IMR-90 (cell line): Measurements from ENCODE around the gene PKP3. TPM values are rescaled to one million over a fixed set of nuclear protein-coding genes. Genes with fewer than 3 reads are reported as not detected.

Source experiments
- ATAC-seq: fragments of 200-7000 bp; cut with Tn5 transposase; 2 replicates; pipeline ENCODE4 v1.9.1; 2020; ENCODE audit warnings: low read depth, mild to moderate bottlenecking, moderate library complexity
- BruUV-seq: library from RNA; stranded (reverse); fragments of 400-500 nt; replicated peaks from 2 replicates; lab custom pipeline; 2021; lab: Mats Ljungman, UMichigan
- CTCF ChIA-PET: fragments of 300-600 bp; formaldehyde crosslinking; extraction: SDS; loops from one replicate; lab custom pipeline; 2021; ENCODE audit warnings: antibody characterized with exemption; lab: Yijun Ruan, JAX
- POLR2A ChIA-PET: fragments of 300-600 bp; sonication (Branson Sonifier 250); formaldehyde crosslinking; loops from one replicate; lab custom pipeline; 2022; ENCODE audit warnings: antibody characterized with exemption; ENCODE audit not compliant: unreplicated experiment; lab: Charles Lee
- DNase-seq: peaks from one replicate; pipeline ENCODE4 v3.0.0; 2013
- H2AFZ ChIP-seq: replicated peaks from 2 replicates; pipeline ENCODE3; 2013; ENCODE audit warnings: low read length, mild to moderate bottlenecking; ENCODE audit not compliant: poor library complexity
- H2AK5ac ChIP-seq: 2 replicates; pipeline ENCODE4 v1.6.1; 2013; ENCODE audit warnings: low read depth, low read length, inconsistent platforms
- H2AK9ac ChIP-seq: replicated peaks from 2 replicates; pipeline ENCODE3; 2013; ENCODE audit warnings: mild to moderate bottlenecking, low read depth, low read length, moderate library complexity; ENCODE audit not compliant: poor library complexity
- H2BK120ac ChIP-seq: 2 replicates; pipeline ENCODE4 v1.6.1; 2013; ENCODE audit warnings: low read depth, low read length, inconsistent platforms
- H2BK15ac ChIP-seq: 3 replicates; pipeline ENCODE4 v1.6.1; 2013; ENCODE audit warnings: low read depth, low read length, inconsistent platforms
- H2BK20ac ChIP-seq: 2 replicates; pipeline ENCODE4 v1.6.1; 2013; ENCODE audit warnings: low read depth, mild to moderate bottlenecking, inconsistent platforms, low read length, moderate library complexity
- H2BK5ac ChIP-seq: 2 replicates; pipeline ENCODE4 v1.6.1; 2013; ENCODE audit warnings: mild to moderate bottlenecking, low read depth, low read length, inconsistent platforms; ENCODE audit not compliant: poor library complexity, severe bottlenecking
- H3K14ac ChIP-seq: replicated peaks from 2 replicates; pipeline ENCODE4 v1.6.1; 2013; ENCODE audit warnings: low read depth, low read length, inconsistent platforms
- H3K18ac ChIP-seq: 2 replicates; pipeline ENCODE4 v1.6.1; 2013; ENCODE audit warnings: low read depth, low read length, control low read depth
- H3K23ac ChIP-seq: 2 replicates; pipeline ENCODE4 v1.6.1; 2013; ENCODE audit warnings: low read depth, low read length, inconsistent platforms
- H3K27ac ChIP-seq: 2 replicates; pipeline ENCODE4 v1.5.1; 2013; ENCODE audit warnings: mild to moderate bottlenecking, control low read depth, low read length; ENCODE audit not compliant: insufficient read depth
- H3K27me3 ChIP-seq: 2 replicates; pipeline ENCODE4 v1.6.1; 2013; ENCODE audit warnings: low read length; ENCODE audit not compliant: control insufficient read depth, insufficient read depth
- H3K36me3 ChIP-seq: 2 replicates; pipeline ENCODE4 v1.6.1; 2013; ENCODE audit warnings: low read length, mixed read lengths; ENCODE audit not compliant: control insufficient read depth, insufficient read depth
- H3K4ac ChIP-seq: 2 replicates; pipeline ENCODE4 v1.6.1; 2013; ENCODE audit warnings: low read depth, low read length, inconsistent platforms
- H3K4me1 ChIP-seq: 2 replicates; pipeline ENCODE4 v1.6.1; 2013; ENCODE audit warnings: low read length, mixed read lengths; ENCODE audit not compliant: control insufficient read depth, insufficient read depth
- H3K4me2 ChIP-seq: 2 replicates; pipeline ENCODE4 v1.6.1; 2013; ENCODE audit warnings: low read depth, mild to moderate bottlenecking, control low read depth, low read length, moderate library complexity
- H3K4me3 ChIP-seq: 2 replicates; pipeline ENCODE4 v1.5.1; 2013; ENCODE audit warnings: low read depth, mild to moderate bottlenecking, control low read depth, low read length, moderate library complexity; ENCODE audit not compliant: insufficient read depth
- H3K56ac ChIP-seq: 2 replicates; pipeline ENCODE4 v1.6.1; 2013; ENCODE audit warnings: low read length, inconsistent platforms; ENCODE audit not compliant: insufficient read depth; ENCODE audit errors: extremely low read depth
- H3K79me1 ChIP-seq, 2 experiments: 2 replicates each; pipeline ENCODE4 v1.6.1; 2013; ENCODE audit warnings: low read length in 2 of 2, inconsistent platforms in 1 of 2, low read depth in 1 of 2
- H3K9ac ChIP-seq: 2 replicates; pipeline ENCODE4 v1.6.1; 2013; ENCODE audit warnings: low read depth, low read length, control low read depth
- H3K9me1 ChIP-seq: 2 replicates; pipeline ENCODE4 v1.6.1; 2013; ENCODE audit warnings: low read length, inconsistent platforms; ENCODE audit not compliant: insufficient read depth
- H3K9me3 ChIP-seq: 2 replicates; pipeline ENCODE4 v1.6.1; 2013; ENCODE audit warnings: low read length; ENCODE audit not compliant: control insufficient read depth, insufficient read depth
- H4K20me1 ChIP-seq: 2 replicates; pipeline ENCODE4 v1.6.1; 2013; ENCODE audit warnings: low read length, inconsistent platforms; ENCODE audit not compliant: insufficient read depth
- H4K5ac ChIP-seq: 2 replicates; pipeline ENCODE4 v1.6.1; 2013; ENCODE audit warnings: mild to moderate bottlenecking, low read depth, low read length, control low read depth
- H4K8ac ChIP-seq, 2 experiments: 2 replicates each; pipeline ENCODE4 v1.6.1; 2013; ENCODE audit warnings: low read depth in 2 of 2, low read length in 2 of 2, control low read depth in 1 of 2, inconsistent platforms in 1 of 2
- H4K91ac ChIP-seq: 2 replicates; pipeline ENCODE4 v1.6.1; 2013; ENCODE audit warnings: low read depth, low read length, inconsistent platforms; ENCODE audit not compliant: insufficient read depth
- CEBPB ChIP-seq: IDR thresholded peaks from 2 replicates; pipeline ENCODE4 v1.6.1; 2012; ENCODE audit warnings: low read depth, low read length, improper control_type of control experiment
- CHD1 ChIP-seq: IDR thresholded peaks from 2 replicates; pipeline ENCODE4 v1.6.1; 2012; ENCODE audit warnings: low read depth, low read length, improper control_type of control experiment
- CTCF ChIP-seq: conservative IDR thresholded peaks from 2 replicates; pipeline ENCODE4 v1.5.1; 2012; ENCODE audit warnings: mild to moderate bottlenecking, low read depth, low read length, improper control_type of control experiment
- ELK1 ChIP-seq: fragments of 150-350 bp; IDR thresholded peaks from 2 replicates; pipeline ENCODE4 v1.6.1; 2016; ENCODE audit warnings: low read depth, mild to moderate bottlenecking, low read length, moderate library complexity, borderline replicate concordance
- MAZ ChIP-seq: IDR thresholded peaks from 2 replicates; pipeline ENCODE4 v1.6.1; 2012; ENCODE audit warnings: low read depth, mild to moderate bottlenecking, low read length, improper control_type of control experiment, moderate library complexity, borderline replicate concordance
- MXI1 ChIP-seq: IDR thresholded peaks from 2 replicates; pipeline ENCODE4 v1.6.1; 2012; ENCODE audit warnings: low read depth, mild to moderate bottlenecking, low read length, moderate library complexity, borderline replicate concordance
- POLR2A ChIP-seq: IDR thresholded peaks from 2 replicates; pipeline ENCODE4 v1.6.1; 2012; ENCODE audit warnings: mild to moderate bottlenecking, low read depth, low read length
- RAD21 ChIP-seq: IDR thresholded peaks from 2 replicates; pipeline ENCODE4 v1.6.1; 2012; ENCODE audit warnings: low read length, improper control_type of control experiment
- RCOR1 ChIP-seq: IDR thresholded peaks from 2 replicates; pipeline ENCODE4 v1.6.1; 2012; ENCODE audit warnings: mild to moderate bottlenecking, low read length, improper control_type of control experiment; ENCODE audit not compliant: insufficient replicate concordance
- RFX5 ChIP-seq: IDR thresholded peaks from 2 replicates; pipeline ENCODE4 v1.8.0; 2012; ENCODE audit warnings: low read depth, mild to moderate bottlenecking, low read length, moderate library complexity
- SMC3 ChIP-seq: fragments of 150-350 bp; IDR thresholded peaks from 2 replicates; pipeline ENCODE4 v1.6.1; 2016; ENCODE audit warnings: low read depth, mild to moderate bottlenecking, antibody characterized with exemption, low read length, moderate library complexity
- WGBS, 2 experiments: methylation state at CpG; one replicate each; pipeline versions ENCODE4 v1.1.5 to v1.1.7; 2013; ENCODE audit warnings: missing lambda C conversion rate in 2 of 2; ENCODE audit not compliant: insufficient read length in 1 of 2; ENCODE audit errors: extremely low coverage in 2 of 2; 5-methylcytosine and 5-hydroxymethylcytosine counted together
- dilution Hi-C: fragments of 300-500 bp; cut with HindIII; formaldehyde crosslinking; loops from one replicate; pipeline ENCODE4 v1.14.3; 2018; ENCODE audit warnings: low sequenced_read_pairs; ENCODE audit not compliant: unreplicated experiment
- in situ Hi-C: fragments of 300-500 bp; cut with MboI; formaldehyde crosslinking; loops from 3 replicates; pipeline ENCODE4 v1.14.3; 2019; ENCODE audit warnings: low sequenced_read_pairs, inconsistent platforms, mixed read lengths
- intact Hi-C: fragments of 100-400 bp; cut with micrococcal nuclease; formaldehyde crosslinking; loops from 2 replicates; pipeline ENCODE4 v1.10.0; 2022
- polyA plus RNA-seq, 3 experiments: library from polyadenylated mRNA; depleted of rRNA; stranded (reverse); fragments of >200 nt; gene quantifications; 2 replicates each; pipeline ENCODE4 v1.2.3, GENCODE V29; 2012; ENCODE audit warnings: low replicate concordance in 1 of 3
- total RNA-seq: library from RNA; depleted of rRNA; stranded (reverse); fragments of >200 nt; gene quantifications from 2 replicates; pipeline ENCODE4 v1.2.3, GENCODE V29; 2012

PKP3 gene
- total and polyA plus RNA-seq, 2 of the 4 experiments (the other 2 are of a cell fraction) = 1.5 to 2.2 TPM

GRCh38 chr11:408154-409007 is 14.4 kb downstream of the PKP3 start:
- Histone ChIP-seq H4K5ac (no peak overlapping the region), H3K4me1 (peaks cover 3% of the 10 kb centered on the region; the same call in 1 of the 2 replicates), H3K36me3 (no peaks in the 10 kb centered on the region), H2BK20ac (no peak overlapping the region), H2AFZ (no peak overlapping the region), H3K4me2 (no peak overlapping the region), H3K56ac (no peak overlapping the region), H2AK9ac (peak overlapping the region; percentile 50), H4K20me1 (no peaks in the 10 kb centered on the region), H3K4ac (no peak overlapping the region), H3K18ac (no peak overlapping the region), H2AK5ac (no peak overlapping the region), H3K79me1 (no peaks in the 10 kb centered on the region), H3K9me1 (no peaks in the 10 kb centered on the region), H3K9ac (no peak overlapping the region), H3K27ac (no peak overlapping the region), H4K8ac (no peak overlapping the region), H3K4me3 (no peak overlapping the region), H4K91ac (no peak overlapping the region), H3K23ac (no peak overlapping the region), H3K14ac (no peak overlapping the region), H2BK120ac (no peak overlapping the region), H3K9me3 (no peaks in the 10 kb centered on the region), H2BK5ac (no peak overlapping the region), H2BK15ac (no peak overlapping the region), H3K27me3 (peaks cover 2% of the 10 kb centered on the region; the same call in 1 of the 2 replicates)
- CTCF ChIA-PET = no interaction called here
- DNase-seq (no peak), ATAC-seq (no peak)
- BruUV-seq = no TSS peak
- in situ Hi-C loops = no loop called here
- dilution Hi-C loops = no loop called here
- POLR2A ChIA-PET = no interaction called here
- intact Hi-C loops = no loop called here
- no peak for TF ChIP-seq RAD21
- no peak for TF ChIP-seq POLR2A
- TF ChIP-seq CHD1 = no peak
- no peak for TF ChIP-seq MAZ
- no peak for TF ChIP-seq MXI1
- TF ChIP-seq CEBPB = no peak
- TF ChIP-seq CTCF = no peak
- no peak for TF ChIP-seq SMC3
- TF ChIP-seq RCOR1 = no peak
- no peak for TF ChIP-seq RFX5
- no peak for TF ChIP-seq ELK1
- 83% methylated on average over 12 of the region's 15 CpGs; no CpG with 5 or more reads in 1 of the 2 experiments for WGBS, 2 experiments
